HG02571 (cell line): ENCODE data around the gene FBN3.
"Not testable (repeated sequence)": the region's sequence is repeated elsewhere in the genome, so short reads cannot be mapped to it uniquely, and the experiment has no call there.

ENCODE experiments used
- ATAC-seq: cut with Tn5 transposase; IDR thresholded peaks from one replicate; pipeline ENCODE4 v1.9.1; 2021; ENCODE audit warnings: mild to moderate bottlenecking, moderate library complexity; ENCODE audit not compliant: unreplicated experiment

Gene FBN3

GRCh38 chr19:8025316-8025715, 124.1 kb downstream of the FBN3 start:
- no peak for ATAC-seq

GRCh38 chr19:8024256-8024655, 125.1 kb downstream of the FBN3 start:
- not testable (repeated sequence) for ATAC-seq

GRCh38 chr19:8023371-8023770, 126.0 kb downstream of the FBN3 start:
- ATAC-seq: no peak

- no peak for ATAC-seq
These were observed 127.1 kb downstream of the FBN3 start for GRCh38 chr19:8022275-8022674.

- no peak for ATAC-seq
These were observed 128.0 kb downstream of the FBN3 start for GRCh38 chr19:8021374-8021773.

GRCh38 chr19:8020681-8021080, 128.7 kb downstream of the FBN3 start:
- ATAC-seq: no peak

GRCh38 chr19:8017808-8018207, 131.6 kb downstream of the FBN3 start:
- ATAC-seq: no peak
